ENCODE results near the gene C19orf44.

C19orf44 gene

DNA sequence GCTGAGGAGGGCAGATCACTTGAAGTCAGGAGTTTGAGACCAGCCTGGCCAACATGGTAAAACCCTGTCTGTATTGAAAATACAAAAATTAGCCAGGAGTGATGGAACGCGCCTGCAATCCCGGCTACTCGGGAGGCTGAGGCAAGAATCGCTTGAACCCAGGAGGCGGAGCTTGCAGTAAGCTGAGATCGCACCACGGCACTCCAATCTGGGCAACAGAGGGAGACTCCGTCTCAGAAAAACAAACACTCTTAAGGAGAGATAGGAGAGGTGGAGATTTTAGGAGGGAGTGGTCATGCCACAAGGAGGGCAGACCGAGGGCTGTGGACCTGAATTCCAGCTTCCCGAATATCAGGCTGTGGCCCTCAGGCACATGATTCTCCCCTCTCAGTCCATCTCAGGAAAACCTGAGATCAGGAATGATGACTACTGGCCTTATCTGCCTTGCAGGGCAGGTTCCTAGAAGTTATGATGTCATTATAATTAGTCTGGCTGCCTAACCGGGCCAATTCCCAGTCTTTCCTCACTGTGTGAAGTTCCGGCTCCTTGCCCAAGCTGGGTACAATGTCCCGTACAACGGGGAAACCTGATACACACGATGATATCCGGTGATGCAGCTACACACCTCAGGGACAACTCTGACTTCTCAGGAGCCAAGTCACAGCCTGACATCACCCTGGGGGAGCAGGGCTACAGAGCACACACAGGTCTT is 73.6 kb downstream of the C19orf44 start:
- no peak for DNase-seq
- Histone ChIP-seq H3K4me2 (ENCODE audit: insufficient read depth, low read length) (0 out of 2 replicates have a peak overlapping the region, but pooled peaks have one; percentile 26), H3K79me2 (ENCODE audit: insufficient read depth, low read length) (peaks cover 70% of the 10 kb centered on the region), H3K36me3 (ENCODE audit: insufficient read depth, low read length) (peaks cover 75% of the 10 kb centered on the region), H3K4me3 (ENCODE audit: low read depth in 1 of 2, low read length in 2 of 2) (no peak overlapping the region), H2AFZ (ENCODE audit: low read depth, low read length) (no peak overlapping the region), H3K9ac (ENCODE audit: low read depth, low read length) (peak overlapping the region; percentile 96; the same call in 1 of the 2 replicates), H3K27me3 (ENCODE audit: insufficient read depth, low read length, poor library complexity) (no peaks in the 10 kb centered on the region), H3K4me1 (ENCODE audit: insufficient read depth, low read length) (peaks cover 86% of the 10 kb centered on the region), H4K20me1 (ENCODE audit: insufficient read depth, low read length) (peaks cover 23% of the 10 kb centered on the region; the same call in 1 of the 2 replicates), H3K9me3 (ENCODE audit: insufficient read depth, low read length, severe bottlenecking) (no peaks in the 10 kb centered on the region), H3K27ac (ENCODE audit: low read length) (0 out of 2 replicates have a peak overlapping the region, but pooled peaks have one; percentile 19)
- TF ChIP-seq EZH2 (IDR thresholded peaks at IDR 0.05; ENCODE audit: borderline replicate concordance, low read depth, low read length, severe bottlenecking): no peak
- TF ChIP-seq, protein P1, sequence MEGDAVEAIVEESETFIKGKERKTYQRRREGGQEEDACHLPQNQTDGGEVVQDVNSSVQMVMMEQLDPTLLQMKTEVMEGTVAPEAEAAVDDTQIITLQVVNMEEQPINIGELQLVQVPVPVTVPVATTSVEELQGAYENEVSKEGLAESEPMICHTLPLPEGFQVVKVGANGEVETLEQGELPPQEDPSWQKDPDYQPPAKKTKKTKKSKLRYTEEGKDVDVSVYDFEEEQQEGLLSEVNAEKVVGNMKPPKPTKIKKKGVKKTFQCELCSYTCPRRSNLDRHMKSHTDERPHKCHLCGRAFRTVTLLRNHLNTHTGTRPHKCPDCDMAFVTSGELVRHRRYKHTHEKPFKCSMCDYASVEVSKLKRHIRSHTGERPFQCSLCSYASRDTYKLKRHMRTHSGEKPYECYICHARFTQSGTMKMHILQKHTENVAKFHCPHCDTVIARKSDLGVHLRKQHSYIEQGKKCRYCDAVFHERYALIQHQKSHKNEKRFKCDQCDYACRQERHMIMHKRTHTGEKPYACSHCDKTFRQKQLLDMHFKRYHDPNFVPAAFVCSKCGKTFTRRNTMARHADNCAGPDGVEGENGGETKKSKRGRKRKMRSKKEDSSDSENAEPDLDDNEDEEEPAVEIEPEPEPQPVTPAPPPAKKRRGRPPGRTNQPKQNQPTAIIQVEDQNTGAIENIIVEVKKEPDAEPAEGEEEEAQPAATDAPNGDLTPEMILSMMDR (IDR thresholded peaks at IDR 0.05; ENCODE audit: borderline replicate concordance, extremely low read depth, low read length, poor library complexity, severe bottlenecking): no peak
- no peak for ATAC-seq (ENCODE audit: insufficient read depth, low read depth)

Measured in DND-41 (cell line).